IMR-90 (cell line): ENCODE measurements around the gene OAF. TPM values are rescaled to one million over a fixed set of nuclear protein-coding genes. Genes with fewer than 3 reads are reported as not detected.

Experiments
- ATAC-seq: fragments of 200-7000 bp; cut with Tn5 transposase; 2 replicates; pipeline ENCODE4 v1.9.1; 2020; ENCODE audit warnings: low read depth, mild to moderate bottlenecking, moderate library complexity
- BruUV-seq: library from RNA; stranded (reverse); fragments of 400-500 nt; replicated peaks from 2 replicates; lab custom pipeline; 2021; lab: Mats Ljungman, UMichigan
- CTCF ChIA-PET: fragments of 300-600 bp; formaldehyde crosslinking; extraction: SDS; loops from one replicate; lab custom pipeline; 2021; ENCODE audit warnings: antibody characterized with exemption; lab: Yijun Ruan, JAX
- POLR2A ChIA-PET: fragments of 300-600 bp; sonication (Branson Sonifier 250); formaldehyde crosslinking; loops from one replicate; lab custom pipeline; 2022; ENCODE audit warnings: antibody characterized with exemption; ENCODE audit not compliant: unreplicated experiment; lab: Charles Lee
- DNase-seq: peaks from one replicate; pipeline ENCODE4 v3.0.0; 2013
- H2AFZ ChIP-seq: replicated peaks from 2 replicates; pipeline ENCODE3; 2013; ENCODE audit warnings: low read length, mild to moderate bottlenecking; ENCODE audit not compliant: poor library complexity
- H2AK5ac ChIP-seq: 2 replicates; pipeline ENCODE4 v1.6.1; 2013; ENCODE audit warnings: low read depth, low read length, inconsistent platforms
- H2AK9ac ChIP-seq: replicated peaks from 2 replicates; pipeline ENCODE3; 2013; ENCODE audit warnings: mild to moderate bottlenecking, low read depth, low read length, moderate library complexity; ENCODE audit not compliant: poor library complexity
- H2BK120ac ChIP-seq: 2 replicates; pipeline ENCODE4 v1.6.1; 2013; ENCODE audit warnings: low read depth, low read length, inconsistent platforms
- H2BK15ac ChIP-seq: 3 replicates; pipeline ENCODE4 v1.6.1; 2013; ENCODE audit warnings: low read depth, low read length, inconsistent platforms
- H2BK20ac ChIP-seq: 2 replicates; pipeline ENCODE4 v1.6.1; 2013; ENCODE audit warnings: low read depth, mild to moderate bottlenecking, inconsistent platforms, low read length, moderate library complexity
- H2BK5ac ChIP-seq: 2 replicates; pipeline ENCODE4 v1.6.1; 2013; ENCODE audit warnings: mild to moderate bottlenecking, low read depth, low read length, inconsistent platforms; ENCODE audit not compliant: poor library complexity, severe bottlenecking
- H3K14ac ChIP-seq: replicated peaks from 2 replicates; pipeline ENCODE4 v1.6.1; 2013; ENCODE audit warnings: low read depth, low read length, inconsistent platforms
- H3K18ac ChIP-seq: 2 replicates; pipeline ENCODE4 v1.6.1; 2013; ENCODE audit warnings: low read depth, low read length, control low read depth
- H3K23ac ChIP-seq: 2 replicates; pipeline ENCODE4 v1.6.1; 2013; ENCODE audit warnings: low read depth, low read length, inconsistent platforms
- H3K27ac ChIP-seq: 2 replicates; pipeline ENCODE4 v1.5.1; 2013; ENCODE audit warnings: mild to moderate bottlenecking, control low read depth, low read length; ENCODE audit not compliant: insufficient read depth
- H3K27me3 ChIP-seq: 2 replicates; pipeline ENCODE4 v1.6.1; 2013; ENCODE audit warnings: low read length; ENCODE audit not compliant: control insufficient read depth, insufficient read depth
- H3K36me3 ChIP-seq: 2 replicates; pipeline ENCODE4 v1.6.1; 2013; ENCODE audit warnings: low read length, mixed read lengths; ENCODE audit not compliant: control insufficient read depth, insufficient read depth
- H3K4ac ChIP-seq: 2 replicates; pipeline ENCODE4 v1.6.1; 2013; ENCODE audit warnings: low read depth, low read length, inconsistent platforms
- H3K4me1 ChIP-seq: 2 replicates; pipeline ENCODE4 v1.6.1; 2013; ENCODE audit warnings: low read length, mixed read lengths; ENCODE audit not compliant: control insufficient read depth, insufficient read depth
- H3K4me2 ChIP-seq: 2 replicates; pipeline ENCODE4 v1.6.1; 2013; ENCODE audit warnings: low read depth, mild to moderate bottlenecking, control low read depth, low read length, moderate library complexity
- H3K4me3 ChIP-seq: 2 replicates; pipeline ENCODE4 v1.5.1; 2013; ENCODE audit warnings: low read depth, mild to moderate bottlenecking, control low read depth, low read length, moderate library complexity; ENCODE audit not compliant: insufficient read depth
- H3K56ac ChIP-seq: 2 replicates; pipeline ENCODE4 v1.6.1; 2013; ENCODE audit warnings: low read length, inconsistent platforms; ENCODE audit not compliant: insufficient read depth; ENCODE audit errors: extremely low read depth
- H3K79me1 ChIP-seq, 2 experiments: 2 replicates each; pipeline ENCODE4 v1.6.1; 2013; ENCODE audit warnings: low read length in 2 of 2, inconsistent platforms in 1 of 2, low read depth in 1 of 2
- H3K9ac ChIP-seq: 2 replicates; pipeline ENCODE4 v1.6.1; 2013; ENCODE audit warnings: low read depth, low read length, control low read depth
- H3K9me1 ChIP-seq: 2 replicates; pipeline ENCODE4 v1.6.1; 2013; ENCODE audit warnings: low read length, inconsistent platforms; ENCODE audit not compliant: insufficient read depth
- H3K9me3 ChIP-seq: 2 replicates; pipeline ENCODE4 v1.6.1; 2013; ENCODE audit warnings: low read length; ENCODE audit not compliant: control insufficient read depth, insufficient read depth
- H4K20me1 ChIP-seq: 2 replicates; pipeline ENCODE4 v1.6.1; 2013; ENCODE audit warnings: low read length, inconsistent platforms; ENCODE audit not compliant: insufficient read depth
- H4K5ac ChIP-seq: 2 replicates; pipeline ENCODE4 v1.6.1; 2013; ENCODE audit warnings: mild to moderate bottlenecking, low read depth, low read length, control low read depth
- H4K8ac ChIP-seq, 2 experiments: 2 replicates each; pipeline ENCODE4 v1.6.1; 2013; ENCODE audit warnings: low read depth in 2 of 2, low read length in 2 of 2, control low read depth in 1 of 2, inconsistent platforms in 1 of 2
- H4K91ac ChIP-seq: 2 replicates; pipeline ENCODE4 v1.6.1; 2013; ENCODE audit warnings: low read depth, low read length, inconsistent platforms; ENCODE audit not compliant: insufficient read depth
- BHLHE40 ChIP-seq: fragments of 150-350 bp; IDR thresholded peaks from 2 replicates; pipeline ENCODE4 v1.6.1; 2016; ENCODE audit warnings: mild to moderate bottlenecking, low read depth, low read length
- CEBPB ChIP-seq: IDR thresholded peaks from 2 replicates; pipeline ENCODE4 v1.6.1; 2012; ENCODE audit warnings: low read depth, low read length, improper control_type of control experiment
- FOS ChIP-seq: fragments of 150-350 bp; IDR thresholded peaks from 2 replicates; pipeline ENCODE4 v1.6.1; 2016; ENCODE audit warnings: low read depth, low read length
- MAZ ChIP-seq: IDR thresholded peaks from 2 replicates; pipeline ENCODE4 v1.6.1; 2012; ENCODE audit warnings: low read depth, mild to moderate bottlenecking, low read length, improper control_type of control experiment, moderate library complexity, borderline replicate concordance
- RAD21 ChIP-seq: IDR thresholded peaks from 2 replicates; pipeline ENCODE4 v1.6.1; 2012; ENCODE audit warnings: low read length, improper control_type of control experiment
- WGBS, 2 experiments: methylation state at CpG; one replicate each; pipeline versions ENCODE4 v1.1.5 to v1.1.7; 2013; ENCODE audit warnings: missing lambda C conversion rate in 2 of 2; ENCODE audit not compliant: insufficient read length in 1 of 2; ENCODE audit errors: extremely low coverage in 2 of 2; 5-methylcytosine and 5-hydroxymethylcytosine counted together
- dilution Hi-C: fragments of 300-500 bp; cut with HindIII; formaldehyde crosslinking; loops from one replicate; pipeline ENCODE4 v1.14.3; 2018; ENCODE audit warnings: low sequenced_read_pairs; ENCODE audit not compliant: unreplicated experiment
- in situ Hi-C: fragments of 300-500 bp; cut with MboI; formaldehyde crosslinking; loops from 3 replicates; pipeline ENCODE4 v1.14.3; 2019; ENCODE audit warnings: low sequenced_read_pairs, inconsistent platforms, mixed read lengths
- intact Hi-C: fragments of 100-400 bp; cut with micrococcal nuclease; formaldehyde crosslinking; loops from 2 replicates; pipeline ENCODE4 v1.10.0; 2022
- polyA plus RNA-seq, 3 experiments: library from polyadenylated mRNA; depleted of rRNA; stranded (reverse); fragments of >200 nt; gene quantifications; 2 replicates each; pipeline ENCODE4 v1.2.3, GENCODE V29; 2012; ENCODE audit warnings: low replicate concordance in 1 of 3
- total RNA-seq: library from RNA; depleted of rRNA; stranded (reverse); fragments of >200 nt; gene quantifications from 2 replicates; pipeline ENCODE4 v1.2.3, GENCODE V29; 2012

The OAF gene
- total and polyA plus RNA-seq, 2 of the 4 experiments (the other 2 are of a cell fraction) = 9.9 to 42.0 TPM

DNA sequence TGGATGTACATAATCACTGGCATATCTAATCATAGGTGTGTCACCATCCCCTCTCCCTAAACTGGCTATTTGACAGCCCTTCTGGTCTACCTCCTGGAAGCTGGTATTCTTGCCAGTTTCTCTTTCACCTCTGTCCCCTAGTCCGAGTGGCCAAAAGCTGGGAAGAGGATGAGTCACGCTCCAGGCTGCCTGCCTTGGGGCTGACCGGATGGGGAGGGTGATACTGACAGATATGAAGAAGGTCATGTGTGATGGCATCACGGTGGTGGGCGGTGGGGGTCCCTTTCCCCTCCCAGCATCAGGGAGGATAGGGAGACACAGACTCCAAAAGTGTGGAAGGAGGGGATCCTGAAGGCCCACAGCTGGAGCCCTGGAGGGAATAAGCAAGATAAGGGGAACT lies 4.8 kb downstream of the OAF start:
- CTCF ChIA-PET = no interaction called here

More for the DNA sequence above, 4.8 kb downstream of the OAF start:
- in situ Hi-C loops = no loop called here
- H4K8ac ChIP-seq = 0 out of 4 replicates have a peak overlapping the region, but pooled peaks of 1 of the 2 experiments have one; percentile 11
- H3K18ac ChIP-seq = no peak overlapping the region
- H4K20me1 ChIP-seq = peaks cover 18% of the 10 kb centered on the region
- H2AFZ ChIP-seq = peak overlapping the region; percentile 64
- peak overlapping the region; percentile 82 for H2AK9ac ChIP-seq
- 0 out of 2 replicates have a peak overlapping the region, but pooled peaks have one; percentile 29 for H3K23ac ChIP-seq
- H2BK5ac ChIP-seq = peak overlapping the region; percentile 38
- dilution Hi-C loops = no loop called here
- peaks cover 36% of the 10 kb centered on the region for H3K9me1 ChIP-seq
- peaks cover 20 to 82% of the 10 kb centered on the region in 2 experiments for H3K79me1 ChIP-seq
- no peak overlapping the region for H3K14ac ChIP-seq
- no peak overlapping the region for H2BK120ac ChIP-seq
- no peak overlapping the region for H3K4me3 ChIP-seq
- H3K27me3 ChIP-seq = no peaks in the 10 kb centered on the region
- DNase-seq (peak; percentile 74), ATAC-seq (peak; percentile 36)
- H2BK15ac ChIP-seq = no peak overlapping the region
- H3K9me3 ChIP-seq = no peaks in the 10 kb centered on the region
- POLR2A ChIA-PET = no interaction called here
- peaks cover 30% of the 10 kb centered on the region for H3K4me1 ChIP-seq
- peak overlapping the region; percentile 29; the same call in 1 of the 2 replicates for H2BK20ac ChIP-seq
- TF ChIP-seq MAZ (0 out of 2 replicates have a peak, but pooled peaks have one; percentile 46), BHLHE40 (peak; percentile 42; the same call in 1 of the 2 replicates), FOS (peak; percentile 72), RAD21 (no peak), CEBPB (no peak)
- H2AK5ac ChIP-seq = peak overlapping the region; percentile 7; the same call in 1 of the 2 replicates
- H3K4me2 ChIP-seq = peak overlapping the region; percentile 65
- WGBS, 2 experiments = no CpG with 5 or more reads among the region's 5 CpGs
- peak overlapping the region; percentile 15 for H3K4ac ChIP-seq
- no peak overlapping the region for H3K27ac ChIP-seq
- no peak overlapping the region for H3K56ac ChIP-seq
- intact Hi-C loops = no loop called here
- H4K91ac ChIP-seq = no peak overlapping the region
- no peak overlapping the region for H4K5ac ChIP-seq
- no peaks in the 10 kb centered on the region for H3K36me3 ChIP-seq
- H3K9ac ChIP-seq = no peak overlapping the region
- BruUV-seq = no TSS peak
